Spleen (tissue), 11 donors: Measurements from ENCODE around the gene CALML4. TPM values are rescaled to one million over a fixed set of nuclear protein-coding genes. Genes with fewer than 3 reads are reported as not detected.

ENCODE experiments used
- DNase-seq: peaks from one replicate; pipeline ENCODE4 v3.0.0-alpha.2; 2020
- H3K27ac ChIP-seq, 8 donors: fragments of 200-600 bp; sonication (generic) in 7 of 8; 1 replicate in 4 of 8; 2 replicates in 4 of 8; pipeline versions ENCODE4 v1.5.0 to v1.8.0; 2016 to 2021; ENCODE audit warnings: inconsistent platforms in 4 of 8, mild to moderate bottlenecking in 4 of 8, moderate library complexity in 1 of 8
- H3K27me3 ChIP-seq, 7 donors: fragments of 200-600 bp; sonication (generic) in 6 of 7; replicated peaks in 1 of 7; 1 replicate in 4 of 7; 2 replicates in 3 of 7; pipeline versions ENCODE4 v1.5.0 to v1.8.0; 2016 to 2021; ENCODE audit warnings: inconsistent platforms in 3 of 7, mild to moderate bottlenecking in 1 of 7
- H3K36me3 ChIP-seq, 6 donors: fragments of 200-600 bp; sonication (generic) in 5 of 6; 1 replicate in 4 of 6; 2 replicates in 2 of 6; pipeline versions ENCODE4 v1.5.0 to v1.8.0; 2016 to 2021; ENCODE audit warnings: inconsistent platforms in 2 of 6
- H3K4me1 ChIP-seq, 6 donors: fragments of 200-600 bp; sonication (generic) in 5 of 6; 1 replicate in 3 of 6; 2 replicates in 3 of 6; pipeline versions ENCODE4 v1.5.0 to v1.8.0; 2016 to 2021; ENCODE audit warnings: inconsistent platforms in 3 of 6
- H3K4me3 ChIP-seq, 8 donors: fragments of 200-600 bp; sonication (generic) in 7 of 8; 1 replicate in 4 of 8; 2 replicates in 4 of 8; pipeline versions ENCODE4 v1.5.0 to v1.8.0; 2016 to 2021; ENCODE audit warnings: inconsistent platforms in 4 of 8, mild to moderate bottlenecking in 4 of 8, moderate library complexity in 2 of 8
- H3K9me3 ChIP-seq, 8 donors: fragments of 200-600 bp; sonication (generic) in 7 of 8; 1 replicate in 4 of 8; 2 replicates in 4 of 8; pipeline versions ENCODE4 v1.5.0 to v1.8.0; 2016 to 2021; ENCODE audit warnings: inconsistent platforms in 4 of 8
- CTCF ChIP-seq, 11 experiments: fragments of 200-600 bp in 7 of 11; fragments of 450-650 bp in 4 of 11; sonication (generic) in 4 of 11; IDR thresholded peaks in 8 of 11; conservative IDR thresholded peaks in 3 of 11; 1 replicate in 7 of 11; 2 replicates in 4 of 11; pipeline versions ENCODE4 v1.4.0 to v1.8.0; 2016 to 2021; ENCODE audit warnings: antibody characterized with exemption in 11 of 11, inconsistent platforms in 4 of 11, mild to moderate bottlenecking in 1 of 11
- POLR2A ChIP-seq, 3 donors: fragments of 450-650 bp; IDR thresholded peaks; one replicate each; pipeline ENCODE4 v1.5.1; 2017; ENCODE audit warnings: antibody characterized with exemption in 3 of 3, mild to moderate bottlenecking in 1 of 3
- POLR2AphosphoS5 ChIP-seq, 3 donors: sonication (generic); formaldehyde crosslinking; IDR thresholded peaks; one replicate each; pipeline ENCODE4 v1.5.1; 2017; ENCODE audit warnings: antibody characterized with exemption in 3 of 3
- WGBS, 5 donors: extraction: QIAGEN DNeasy Blood & Tissue Kit in 3 of 5; methylation state at CpG; one replicate each; pipeline versions ENCODE4 v1.1.5 to v1.1.7; 2013 to 2018; 5-methylcytosine and 5-hydroxymethylcytosine counted together
- intact Hi-C: fragments of 100-400 bp; cut with DNase I; formaldehyde crosslinking; loops from one replicate; pipeline ENCODE4 v1.15.0; 2023; ENCODE audit warnings: low total_unique reads
- polyA plus RNA-seq, 3 donors: library from polyadenylated mRNA; stranded (reverse); fragments of 200-250 nt; gene quantifications; one replicate each; pipeline ENCODE4 v1.2.1, GENCODE V29; 2013
- total RNA-seq, 7 donors: library from RNA; depleted of rRNA in 3 of 7; stranded (reverse); fragments of >200 nt in 3 of 7; fragmentation: NEBNext Ultra II Directional in 4 of 7; extraction: Animal tissue kit (Norgen Biotek cat#: 25700) in 4 of 7; gene quantifications; one replicate each; pipeline versions ENCODE4 v1.1.0 to v1.2.1, GENCODE V29; 2016 to 2021
- donor health status: healthy with polysubstance abuse.
- donor health status: DM: no; HTN: no; CAD: no; lungs with moderate emphysema.
- donor health status: DM: no; HTN: no; CAD: no.
- donor health status: Bipolar disorder and iron deficiency.
- donor health status: healthy.
- donor health status: DM: no; HTN: no; CAD: no.
- donor health status: DM: yes; HTN: yes; CAD: no.

Gene CALML4
- total and polyA plus RNA-seq, 10 donors, result 7.8 to 15.9 (median 10.0) TPM

GRCh38 chr15:68230157-68231100 lies 25.3 kb upstream of the CALML4 start:
- TF ChIP-seq POLR2AphosphoS5 (IDR thresholded peaks at IDR 0.05) (no peak), POLR2A (IDR thresholded peaks at IDR 0.05) (no peak), CTCF (IDR thresholded peaks at IDR 0.05 in 8 of 11, conservative IDR thresholded peaks at IDR 0.05 in 3 of 11) (no peak)
- H3K9me3 ChIP-seq, result no peaks in the 10 kb centered on the region
- H3K4me3 ChIP-seq, result peak overlapping the region; percentile 81 to 96 (median 92)
- H3K36me3 ChIP-seq, result no peaks in the 10 kb centered on the region
- H3K27me3 ChIP-seq, result no peaks in the 10 kb centered on the region
- no peak for DNase-seq
- 54 to 60% (median 56%) methylated on average over 20 of the region's 20 CpGs for WGBS, 5 donors
- peaks cover 13 to 68% (median 27%) of the 10 kb centered on the region in 6 donors for H3K4me1 ChIP-seq
- H3K27ac ChIP-seq, result peak overlapping the region in 6 of 8 donors; percentile 83 to 93 (median 88)
- intact Hi-C loops, result loop anchor here (10.0 kb wide), 1 partner anchor 56 kb away; no protein-coding TSS in a partner anchor

GRCh38 chr15:68229386-68230156 lies 24.4 kb upstream of the CALML4 start, which contains the start of gene CLN6:
TSS of gene CLN6 (minus strand) at chr15:68229728. CDS start at chr15:68229584, 144 bp downstream.
- intact Hi-C loops, result loop anchor here (10.0 kb wide), 1 partner anchor 55 kb away; no protein-coding TSS in a partner anchor
- no peaks in the 10 kb centered on the region for H3K27me3 ChIP-seq
- peak; percentile 96 for DNase-seq
- H3K4me3 ChIP-seq, result peak within 1 kb of the TSS; percentile 81 to 96 (median 92)
- no peaks in the 10 kb centered on the region for H3K36me3 ChIP-seq
- peak in 1 of 3 donors; percentile 21 for TF ChIP-seq POLR2A (IDR thresholded peaks at IDR 0.05)
- peak; percentile 71 to 79 (median 76) for TF ChIP-seq POLR2AphosphoS5 (IDR thresholded peaks at IDR 0.05)
- no peak for TF ChIP-seq CTCF (IDR thresholded peaks at IDR 0.05 in 8 of 11, conservative IDR thresholded peaks at IDR 0.05 in 3 of 11)
- H3K9me3 ChIP-seq, result no peaks in the 10 kb centered on the region
- WGBS, 5 donors, result 0 to 1% (median 1%) methylated on average over 18 to 82 of the region's 82 CpGs
- H3K4me1 ChIP-seq, result peaks cover 13 to 77% (median 35%) of the 10 kb centered on the region in 6 donors
- H3K27ac ChIP-seq, result peak within 1 kb of the TSS; percentile 43 to 93 (median 86)

GRCh38 chr15:68228971-68229385 lies 23.8 kb upstream of the CALML4 start:
- WGBS, 5 donors, result 0 to 1% (median 0%) methylated on average over 19 to 39 of the region's 39 CpGs
- DNase-seq, result no peak
- peak overlapping the region; percentile 43 to 93 (median 86) for H3K27ac ChIP-seq
- H3K27me3 ChIP-seq, result no peaks in the 10 kb centered on the region
- TF ChIP-seq POLR2A (IDR thresholded peaks at IDR 0.05) (no peak), CTCF (IDR thresholded peaks at IDR 0.05 in 8 of 11, conservative IDR thresholded peaks at IDR 0.05 in 3 of 11) (no peak), POLR2AphosphoS5 (IDR thresholded peaks at IDR 0.05) (no peak)
- no peaks in the 10 kb centered on the region for H3K9me3 ChIP-seq
- peak overlapping the region; percentile 81 to 96 (median 92) for H3K4me3 ChIP-seq
- no peaks in the 10 kb centered on the region for H3K36me3 ChIP-seq
- intact Hi-C loops, result no loop called here
- H3K4me1 ChIP-seq, result peaks cover 13 to 80% (median 39%) of the 10 kb centered on the region in 6 donors
